DMS53 (cell line): ENCODE measurements around the gene ST6GALNAC3.
A peak's percentile ranks its signal among the peaks of the same experiment; 100 is the strongest.

Experiments
- DNase-seq: peaks from one replicate; lab custom pipeline; 2025; lab: John Stamatoyannopoulos, UW

The ST6GALNAC3 gene

GRCh38 chr1:76247261-76247852 is 172.8 kb downstream of the ST6GALNAC3 start:
- no peak for DNase-seq

- no peak for DNase-seq
Measured at GRCh38 chr1:76250271-76250670, 175.7 kb downstream of the ST6GALNAC3 start.

GRCh38 chr1:76252431-76252830 is 177.9 kb downstream of the ST6GALNAC3 start:
- DNase-seq, result no peak

DNA sequence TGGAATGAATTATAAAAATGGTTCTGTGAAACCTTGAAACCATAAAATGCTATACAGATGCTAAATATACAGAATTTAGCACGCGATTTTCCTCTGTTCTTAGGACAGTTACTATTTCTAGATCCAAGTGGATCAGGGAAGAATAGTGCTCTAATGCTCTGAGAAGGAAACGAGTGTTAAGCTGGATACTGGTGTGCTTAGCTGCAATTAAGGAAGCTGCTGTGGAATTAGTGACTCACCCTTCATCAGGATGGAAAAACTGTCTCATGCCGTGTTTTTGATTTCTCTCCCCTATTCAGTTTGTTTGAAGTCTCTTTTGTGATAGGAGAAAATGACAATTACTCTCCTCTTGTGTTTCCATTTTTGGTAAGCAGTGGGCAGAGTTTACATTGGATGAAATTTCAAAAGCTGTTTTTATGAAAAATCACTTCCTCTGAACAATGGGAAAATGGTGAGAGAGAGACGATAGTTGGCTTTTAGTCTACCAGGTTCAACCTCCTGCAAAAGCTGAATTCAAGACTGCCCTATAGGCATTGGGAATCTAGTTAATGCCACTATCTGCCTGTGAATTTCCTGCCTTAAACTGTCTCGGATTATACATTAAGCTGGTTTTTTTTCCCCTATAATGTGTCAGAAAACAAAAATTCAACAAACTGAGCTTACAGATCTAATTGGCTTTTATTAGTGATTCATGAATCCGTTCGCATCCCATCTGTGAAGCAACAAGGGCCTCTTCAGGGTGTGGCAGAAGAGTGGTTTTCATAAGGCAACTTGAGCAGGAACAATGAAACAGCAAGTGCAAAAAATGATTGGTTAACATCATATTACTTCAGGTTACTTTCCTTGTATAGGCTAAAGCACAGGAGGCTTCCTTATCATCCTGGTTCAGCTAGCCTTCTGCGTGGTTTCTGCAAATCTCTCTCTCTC is 179.8 kb downstream of the ST6GALNAC3 start:
- DNase-seq, result peak; percentile 61

DNA sequence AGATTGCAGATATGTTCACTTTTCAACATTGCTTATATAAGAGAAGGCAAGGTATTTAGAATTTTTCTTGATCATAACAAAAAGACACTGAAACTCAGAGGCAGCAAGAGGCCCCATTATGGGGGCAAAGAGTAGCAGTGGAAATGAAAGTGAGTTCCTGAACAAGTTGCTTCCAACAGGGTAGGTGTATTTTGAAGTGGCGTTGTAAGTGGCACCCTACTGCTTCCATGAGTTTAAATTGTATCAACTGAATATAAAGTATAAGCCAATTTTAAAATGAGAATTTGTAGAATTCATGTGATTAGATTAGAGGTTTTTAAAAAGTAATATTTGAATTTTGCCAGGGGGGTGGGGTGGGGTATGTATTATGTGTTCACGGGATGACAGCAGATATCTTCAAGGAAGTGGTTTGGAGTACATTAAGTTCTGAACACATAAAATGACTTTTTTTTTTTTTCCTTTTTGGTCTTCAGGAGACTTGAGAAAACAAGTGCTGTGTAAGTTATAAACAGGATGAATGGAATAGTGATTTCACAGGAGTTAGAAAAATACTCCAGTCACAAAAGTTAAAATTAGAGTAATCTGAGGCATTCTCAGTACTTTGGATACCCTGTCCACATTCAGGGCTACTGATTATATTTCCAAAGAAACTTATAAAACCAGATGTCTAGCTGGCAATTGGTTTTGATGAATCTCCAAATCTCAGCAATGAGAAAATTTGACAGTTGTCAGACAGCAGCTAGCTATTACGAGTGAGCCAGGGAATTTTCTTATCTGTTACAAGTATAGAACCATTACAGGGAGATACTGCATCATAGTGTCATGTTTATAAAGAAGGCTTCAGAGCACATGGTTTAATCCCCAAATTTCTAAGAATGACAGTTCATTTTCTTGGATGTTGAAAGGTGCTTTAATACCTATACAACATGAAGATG is 182.0 kb downstream of the ST6GALNAC3 start:
- no peak for DNase-seq

DNA sequence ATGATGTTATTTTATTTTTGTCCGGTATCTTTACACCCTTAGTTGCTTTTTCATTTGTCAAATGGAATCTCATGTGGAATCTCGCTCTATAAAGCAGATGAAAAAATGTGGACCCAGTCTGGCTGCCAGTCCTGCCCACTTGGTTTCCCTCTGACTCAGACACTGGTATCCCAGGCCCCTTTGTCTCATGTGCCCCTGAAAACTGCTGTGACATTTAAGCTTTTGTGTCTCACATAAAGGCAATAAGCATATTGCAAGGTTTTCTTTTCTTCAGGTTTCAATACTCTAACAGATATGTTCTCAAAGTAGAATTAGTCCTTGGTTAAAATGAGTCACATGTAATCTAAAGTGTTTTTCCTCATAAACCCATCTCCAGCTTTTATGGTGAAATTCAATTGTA is 183.3 kb downstream of the ST6GALNAC3 start:
- DNase-seq, result no peak

- DNase-seq, result no peak
Measured at GRCh38 chr1:76259270-76259669, 184.7 kb downstream of the ST6GALNAC3 start.

- DNase-seq, result no peak
Measured at GRCh38 chr1:76260279-76260678, 185.7 kb downstream of the ST6GALNAC3 start.

DNA sequence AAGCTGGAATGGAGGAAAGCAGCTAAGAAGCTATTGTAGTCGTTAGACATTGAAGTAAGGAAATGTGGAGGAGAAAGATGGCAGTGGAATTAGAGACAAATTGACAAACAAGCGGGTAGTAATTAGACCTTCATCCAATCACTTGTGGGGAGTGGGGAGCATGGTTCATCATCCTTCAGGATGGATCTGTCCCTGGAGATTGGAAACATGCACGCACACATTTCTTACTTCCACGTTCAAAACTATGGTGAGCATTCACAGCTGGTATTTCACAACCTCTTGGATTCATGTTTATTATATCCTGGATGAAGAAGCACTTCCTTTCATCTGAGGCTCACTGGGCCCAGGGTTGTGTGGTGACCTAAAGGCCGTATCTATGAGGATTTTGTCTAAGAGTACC is 188.1 kb downstream of the ST6GALNAC3 start:
- DNase-seq, result no peak

DNA sequence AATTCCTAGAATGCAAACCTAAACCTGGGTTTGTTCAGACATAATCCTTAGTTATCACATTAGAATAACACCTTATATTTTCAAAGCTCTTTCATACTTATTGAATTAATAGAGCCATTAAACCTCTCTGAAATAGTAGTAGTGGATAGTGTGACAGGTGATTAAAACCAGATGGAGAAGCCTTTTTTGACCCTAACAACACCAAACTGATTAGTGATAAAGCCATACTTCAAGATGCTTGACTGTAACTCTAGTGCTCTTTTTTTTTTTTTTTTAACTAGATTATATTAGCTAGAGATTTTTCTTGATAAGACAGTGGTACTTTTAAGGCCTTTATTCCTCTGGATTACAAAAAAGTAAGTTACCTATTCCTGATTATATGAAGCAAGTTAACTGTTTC is 190.1 kb downstream of the ST6GALNAC3 start:
- no peak for DNase-seq

DNA sequence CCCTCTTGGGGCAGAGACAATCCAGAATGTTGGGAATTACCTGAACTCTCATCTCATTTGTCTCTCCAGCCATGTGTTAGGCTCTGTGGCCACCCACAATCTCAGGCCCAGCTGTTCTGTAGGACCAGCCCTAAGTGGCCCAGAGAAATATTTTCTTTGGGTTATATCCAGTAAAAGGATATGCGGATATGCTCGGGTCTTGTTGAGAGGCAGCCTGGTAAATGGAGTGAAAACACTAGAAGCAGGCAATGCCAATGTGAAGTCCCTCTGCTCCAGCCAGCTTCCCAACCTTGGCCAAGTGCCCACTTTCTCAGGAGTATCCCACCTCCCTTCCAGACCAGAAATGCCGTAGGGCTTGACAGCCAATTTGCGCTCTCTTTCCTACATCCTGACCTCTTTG is 192.2 kb downstream of the ST6GALNAC3 start:
- DNase-seq, result no peak

DNA sequence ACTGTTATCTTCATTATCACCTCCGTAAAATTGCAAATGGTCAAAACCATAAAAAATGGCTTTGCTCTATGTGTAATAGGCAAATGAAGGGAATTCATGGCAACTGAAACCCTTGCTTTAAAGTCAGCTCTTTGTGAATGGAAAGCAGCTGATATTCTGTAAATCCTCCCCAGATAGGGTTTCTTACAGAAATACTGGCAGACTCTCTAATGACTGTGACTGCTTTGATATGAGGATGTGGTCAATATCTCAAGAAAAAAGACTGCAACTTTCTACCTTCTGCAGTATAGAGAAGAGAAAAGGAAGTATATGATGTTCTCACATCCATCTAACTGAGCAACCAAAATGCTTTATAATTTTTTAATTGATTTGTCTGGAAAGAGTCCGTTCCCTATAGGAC is 193.1 kb downstream of the ST6GALNAC3 start:
- DNase-seq, result no peak

DNA sequence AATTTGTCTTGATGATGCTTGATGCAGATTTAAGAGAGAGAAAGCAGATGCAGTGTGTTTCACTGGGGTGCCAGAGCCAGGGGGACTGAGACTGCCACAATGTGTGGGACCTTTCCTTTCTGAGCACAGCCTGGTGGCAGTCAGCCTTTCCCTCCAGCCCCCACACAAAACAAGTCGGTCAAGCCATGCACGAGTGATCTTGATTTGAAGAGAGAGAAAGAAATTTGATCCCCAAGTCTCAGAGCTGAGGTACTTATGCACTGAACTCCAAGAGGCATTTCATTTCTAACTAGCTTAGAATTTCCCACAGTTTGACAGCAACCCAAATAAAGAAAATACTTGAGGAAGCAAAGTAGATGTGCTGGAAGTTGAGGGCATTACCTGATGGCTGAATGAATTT is 193.8 kb downstream of the ST6GALNAC3 start:
- peak; percentile 18 for DNase-seq

GRCh38 chr1:76269155-76269554 is 194.6 kb downstream of the ST6GALNAC3 start:
- peak; percentile 47 for DNase-seq

DNA sequence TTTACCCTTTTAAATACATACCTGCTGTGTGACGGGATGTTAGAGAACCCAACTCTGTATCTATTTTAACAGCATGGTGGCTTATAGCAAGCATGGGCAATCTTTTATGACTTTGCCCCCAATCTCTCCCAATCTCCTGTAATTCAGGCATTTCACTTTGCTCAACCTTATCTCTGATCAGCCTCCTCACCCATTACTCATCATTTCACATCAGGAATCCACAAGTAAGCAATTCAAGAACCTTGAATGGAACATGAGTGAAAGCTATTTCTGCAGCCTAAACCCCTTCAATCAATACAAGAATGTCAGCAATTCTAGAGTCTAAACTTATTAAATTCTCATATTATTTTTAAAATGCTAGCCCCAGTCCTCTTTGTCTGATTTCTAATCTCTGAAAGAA is 199.8 kb downstream of the ST6GALNAC3 start:
- no peak for DNase-seq

GRCh38 chr1:76274718-76275117 is 200.2 kb downstream of the ST6GALNAC3 start:
- no peak for DNase-seq

DNA sequence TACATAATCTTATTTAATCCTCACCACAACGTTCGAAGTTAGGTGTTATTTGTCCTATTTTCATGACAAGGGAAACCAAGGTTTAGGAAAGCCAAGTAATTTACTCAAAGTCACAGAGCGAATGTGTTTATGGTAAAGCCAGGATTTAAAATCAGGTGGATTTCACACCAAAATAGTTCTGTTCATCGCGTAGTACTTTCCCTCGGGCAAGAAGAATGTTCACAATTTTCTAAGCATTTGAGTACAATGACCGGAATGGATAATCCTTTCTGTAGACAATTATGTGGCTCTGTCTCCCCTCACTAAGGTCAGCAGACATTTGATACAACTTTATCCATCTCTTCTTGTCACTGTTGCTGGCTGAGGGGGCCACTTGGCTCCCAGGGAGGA is 204.2 kb downstream of the ST6GALNAC3 start:
- no peak for DNase-seq

GRCh38 chr1:76279101-76279748 is 204.7 kb downstream of the ST6GALNAC3 start:
- no peak for DNase-seq

DNA sequence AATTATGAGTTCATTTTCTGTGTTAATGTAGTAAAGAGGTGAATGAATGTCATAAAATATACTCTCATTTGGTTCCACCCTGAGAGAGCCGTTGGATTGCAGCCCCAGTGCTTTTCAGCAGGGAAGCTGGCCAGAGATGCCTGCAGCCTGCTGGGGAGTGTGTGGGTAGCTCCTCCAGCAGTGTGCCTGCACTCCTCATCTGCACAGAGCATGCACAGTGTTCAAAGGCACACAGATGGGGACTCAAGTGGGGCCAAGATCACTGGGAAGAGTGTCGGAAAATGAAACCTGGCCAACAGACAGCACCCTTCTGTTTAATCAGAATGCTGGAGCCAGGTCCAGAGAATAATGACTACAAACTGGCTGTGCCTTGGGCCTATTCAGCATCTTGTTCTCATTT is 206.8 kb downstream of the ST6GALNAC3 start:
- no peak for DNase-seq

GRCh38 chr1:76284842-76285241 is 210.3 kb downstream of the ST6GALNAC3 start:
- DNase-seq, result no peak

DNA sequence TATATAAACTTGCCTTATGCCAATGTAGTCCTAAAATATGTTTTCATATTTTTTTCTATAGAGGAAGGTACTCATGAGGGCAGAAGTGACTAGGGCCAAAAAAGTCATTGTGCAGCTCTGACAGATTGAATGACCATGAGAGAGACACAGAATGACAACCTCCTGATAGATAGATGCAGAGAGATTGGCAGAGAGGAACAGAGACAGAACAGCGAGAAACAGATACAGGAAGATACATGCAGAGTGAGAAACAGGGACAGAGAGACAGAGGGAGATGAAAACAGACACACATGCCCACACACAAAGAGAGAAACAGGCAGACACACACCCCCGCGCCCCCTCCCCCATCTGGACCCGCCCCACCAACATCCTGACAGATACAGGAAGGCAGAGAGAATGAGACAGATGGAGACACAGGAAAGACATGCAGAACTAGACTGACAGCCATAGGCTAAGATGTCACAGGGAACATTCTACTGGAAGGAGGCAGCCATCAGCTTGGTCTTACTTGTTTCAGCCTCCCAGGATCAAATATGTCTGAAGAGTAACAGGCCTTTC is 211.1 kb downstream of the ST6GALNAC3 start:
- no peak for DNase-seq

GRCh38 chr1:76287917-76288316 is 213.4 kb downstream of the ST6GALNAC3 start:
- peak; percentile 35 for DNase-seq
